GM12875 (cell line): Measurements from ENCODE around the gene MAMSTR.
"Not testable (repeated sequence)": the region's sequence is repeated elsewhere in the genome, so short reads cannot be mapped to it uniquely, and the experiment has no call there.

Experiments
- H3K4me3 ChIP-seq: one replicate; pipeline ENCODE4 v1.5.1; 2011; ENCODE audit warnings: low read depth, low read length, control low read depth
- TF ChIP-seq, protein P1 (sequence below): IDR thresholded peaks from 2 replicates; pipeline ENCODE4 v1.5.1; 2011; ENCODE audit warnings: low read depth, mild to moderate bottlenecking, control low read depth, inconsistent platforms, low read length, moderate library complexity, borderline replicate concordance; ENCODE audit not compliant: insufficient read depth

MAMSTR gene

DNA sequence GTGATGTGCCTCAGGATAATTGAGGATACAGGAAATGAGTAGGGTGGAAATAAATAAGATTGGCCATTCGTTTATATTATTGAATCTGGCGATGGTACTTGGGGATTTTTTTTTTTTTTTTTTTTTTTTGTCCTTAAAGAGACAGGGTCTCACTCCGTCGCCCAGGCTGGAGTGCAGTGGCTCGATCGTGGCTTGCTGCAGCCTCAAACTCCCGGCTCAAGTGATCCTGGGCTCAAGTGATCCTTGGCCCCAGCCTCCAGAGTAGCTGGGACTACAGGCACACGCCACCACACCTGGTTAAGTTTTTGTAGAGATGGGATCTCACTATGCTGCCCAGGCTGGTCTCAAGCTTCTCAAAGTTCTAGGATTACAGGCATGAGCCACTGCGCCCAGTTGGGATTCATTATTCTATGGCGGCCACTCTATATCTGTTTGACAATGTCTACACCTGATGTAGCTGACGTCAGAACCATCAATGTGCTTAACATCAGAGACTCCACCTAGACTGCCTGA is 2.7 kb upstream of the MAMSTR start:
- no peak overlapping the region for H3K4me3 ChIP-seq
- TF ChIP-seq, protein P1, sequence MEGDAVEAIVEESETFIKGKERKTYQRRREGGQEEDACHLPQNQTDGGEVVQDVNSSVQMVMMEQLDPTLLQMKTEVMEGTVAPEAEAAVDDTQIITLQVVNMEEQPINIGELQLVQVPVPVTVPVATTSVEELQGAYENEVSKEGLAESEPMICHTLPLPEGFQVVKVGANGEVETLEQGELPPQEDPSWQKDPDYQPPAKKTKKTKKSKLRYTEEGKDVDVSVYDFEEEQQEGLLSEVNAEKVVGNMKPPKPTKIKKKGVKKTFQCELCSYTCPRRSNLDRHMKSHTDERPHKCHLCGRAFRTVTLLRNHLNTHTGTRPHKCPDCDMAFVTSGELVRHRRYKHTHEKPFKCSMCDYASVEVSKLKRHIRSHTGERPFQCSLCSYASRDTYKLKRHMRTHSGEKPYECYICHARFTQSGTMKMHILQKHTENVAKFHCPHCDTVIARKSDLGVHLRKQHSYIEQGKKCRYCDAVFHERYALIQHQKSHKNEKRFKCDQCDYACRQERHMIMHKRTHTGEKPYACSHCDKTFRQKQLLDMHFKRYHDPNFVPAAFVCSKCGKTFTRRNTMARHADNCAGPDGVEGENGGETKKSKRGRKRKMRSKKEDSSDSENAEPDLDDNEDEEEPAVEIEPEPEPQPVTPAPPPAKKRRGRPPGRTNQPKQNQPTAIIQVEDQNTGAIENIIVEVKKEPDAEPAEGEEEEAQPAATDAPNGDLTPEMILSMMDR: no peak

DNA sequence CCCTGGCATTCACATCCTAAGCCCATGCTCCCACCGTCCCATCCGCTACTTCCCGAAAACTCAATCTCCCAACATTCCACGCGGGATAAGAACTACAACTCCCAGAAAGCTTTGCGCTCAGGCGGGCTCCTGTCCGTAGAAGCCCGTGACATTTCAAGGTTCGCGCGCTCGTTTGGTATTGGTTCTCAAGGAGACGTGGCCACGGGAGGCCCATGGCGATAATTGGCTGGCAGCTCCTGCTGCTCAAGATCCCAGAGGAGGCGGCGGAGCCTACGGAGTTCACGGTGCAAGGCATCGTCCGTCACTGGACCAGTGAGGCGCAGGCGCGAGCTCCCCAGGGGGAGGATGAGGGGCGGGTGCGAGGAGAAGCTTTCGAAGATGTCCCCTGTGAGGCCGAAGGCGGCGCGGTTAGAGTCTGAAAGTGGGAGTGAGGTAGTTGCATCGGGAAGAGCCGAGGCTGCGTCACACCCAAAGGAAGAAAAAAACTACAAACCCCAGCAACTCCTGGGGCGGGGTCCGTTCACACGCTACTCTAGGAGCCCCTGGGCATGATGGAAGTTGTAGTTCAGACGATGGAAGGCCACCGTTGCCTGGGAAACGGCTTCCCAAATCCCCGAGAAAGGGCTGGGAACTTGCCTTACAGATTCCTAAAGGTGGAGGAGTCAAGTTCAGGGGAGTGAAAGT is 1.2 kb upstream of the MAMSTR start:
- peak overlapping the region; percentile 70 for H3K4me3 ChIP-seq
- TF ChIP-seq, protein P1: no peak

- TF ChIP-seq, protein P1: no peak
Observed at GRCh38 chr19:48720251-48720612, 707 bp upstream of the MAMSTR start.

GRCh38 chr19:48718711-48719231 is 754 bp downstream of the MAMSTR start:
- TF ChIP-seq, protein P1: no peak
- no peak overlapping the region for H3K4me3 ChIP-seq

More at GRCh38 chr19:48720251-48720612, 707 bp upstream of the MAMSTR start:
- peak overlapping the region; percentile 44 for H3K4me3 ChIP-seq

DNA sequence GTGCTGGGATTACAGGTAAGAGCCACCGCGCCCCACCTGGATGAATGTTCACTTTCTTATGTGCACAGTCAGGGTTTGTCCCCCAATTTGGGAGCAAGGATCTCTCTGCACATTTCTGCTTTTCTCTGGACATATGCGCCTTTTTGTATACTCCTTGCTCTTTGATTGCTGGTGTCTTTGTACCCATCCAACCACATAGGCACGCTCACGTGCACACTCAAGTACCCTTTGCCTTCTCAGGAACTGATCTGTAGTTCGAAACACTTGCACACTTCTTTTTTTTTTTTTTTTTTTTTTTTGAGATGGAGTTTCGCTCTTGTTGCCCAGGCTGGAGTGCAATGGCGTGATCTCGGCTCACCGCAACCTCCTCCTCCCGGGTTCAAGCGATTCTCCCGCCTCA is 1.4 kb downstream of the MAMSTR start:
- H3K4me3 ChIP-seq: not testable (repeated sequence)

DNA sequence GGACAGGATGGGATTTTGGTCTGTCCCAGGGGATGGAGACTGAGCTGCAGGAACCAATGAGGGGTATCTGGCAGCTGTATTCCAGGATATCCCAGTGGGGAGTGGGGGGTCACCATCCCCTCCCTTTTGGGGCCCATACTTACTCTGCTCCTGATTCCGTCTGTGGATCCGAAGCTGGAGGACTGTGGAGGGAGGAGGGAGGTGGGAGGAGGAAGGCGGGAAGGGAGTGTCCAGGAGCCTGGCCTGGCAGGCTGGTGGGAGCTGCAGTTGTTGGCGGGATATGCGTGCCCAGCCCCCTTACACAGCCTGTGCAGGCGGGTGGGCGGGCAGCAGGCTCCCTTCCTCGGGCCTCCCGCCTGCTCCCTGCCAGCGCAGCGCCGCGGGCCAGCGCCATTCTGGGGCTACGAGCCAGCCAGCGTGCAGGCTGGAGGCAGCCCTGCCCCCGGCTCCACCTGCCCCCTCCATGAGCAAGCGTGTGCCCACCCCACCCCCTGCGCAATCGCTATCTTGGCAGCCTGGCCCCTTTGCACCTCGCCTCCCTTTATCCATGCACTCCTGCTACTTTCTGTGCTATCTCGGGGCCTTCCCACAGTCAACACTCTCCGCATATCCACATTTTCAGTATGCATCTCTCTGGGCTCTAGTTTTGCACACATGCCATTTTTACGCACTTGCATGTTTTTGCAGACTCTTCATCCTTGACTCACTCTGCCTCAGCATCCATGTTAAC is 2.8 kb downstream of the MAMSTR start:
- TF ChIP-seq, protein P1: no peak
- H3K4me3 ChIP-seq: no peak overlapping the region

GRCh38 chr19:48715681-48716171 is 3.8 kb downstream of the MAMSTR start:
- H3K4me3 ChIP-seq: no peak overlapping the region

More at GRCh38 chr19:48715681-48716171, 3.8 kb downstream of the MAMSTR start:
- TF ChIP-seq, protein P1: no peak
